ENCODE results near the gene PCNX3.

Gene PCNX3

DNA sequence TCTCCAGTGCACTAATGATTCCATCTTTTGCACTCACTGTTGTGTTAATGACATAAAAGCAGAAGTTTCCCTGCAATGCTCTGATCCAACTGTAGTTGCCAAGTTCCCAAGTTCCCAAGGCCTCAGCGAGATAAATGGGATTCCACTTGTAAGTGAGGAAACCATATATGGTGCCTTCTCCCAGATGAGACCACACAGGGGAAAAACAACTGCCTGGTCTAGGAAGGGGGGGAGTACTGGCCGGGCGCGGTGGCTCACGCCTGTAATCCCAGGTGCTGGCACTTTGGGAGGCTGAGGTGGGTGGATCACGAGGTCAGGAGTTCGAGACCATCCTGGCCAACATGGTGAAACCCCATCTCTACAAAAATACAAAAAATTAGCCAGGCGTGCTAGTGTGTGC lies 70.4 kb downstream of the PCNX3 start:
- H3K4me3 ChIP-seq (ENCODE audit: low read depth, low read length): no peak overlapping the region

All from iPS-11a (cell line).